PC-9 (cell line): ENCODE results near the gene LAMP5. TPM values are rescaled to one million over a fixed set of nuclear protein-coding genes. Genes with fewer than 3 reads are reported as not detected.

Source experiments
- BruUV-seq: library from RNA; stranded (reverse); fragments of 400-500 nt; replicated peaks from 2 replicates; lab custom pipeline; 2021; lab: Mats Ljungman, UMichigan
- CTCF ChIA-PET: fragments of 300-600 bp; sonication (Branson Sonifier 250); formaldehyde crosslinking; loops from one replicate; lab custom pipeline; 2022; ENCODE audit warnings: antibody characterized with exemption; lab: Charles Lee
- POLR2A ChIA-PET: fragments of 300-600 bp; sonication (Branson Sonifier 250); formaldehyde crosslinking; loops from one replicate; lab custom pipeline; 2022; ENCODE audit warnings: antibody characterized with exemption; ENCODE audit not compliant: unreplicated experiment; lab: Charles Lee
- DNase-seq, 2 experiments: peaks; one replicate each; pipeline versions ENCODE4 v3.0.0 to v3.0.0-alpha.2; 2015 to 2022; ENCODE audit warnings: mixed read lengths in 1 of 2
- H2AFZ ChIP-seq: fragments of 200-600 bp; sonication (generic); 2 replicates; pipeline ENCODE4 v1.8.1; 2017; ENCODE audit warnings: antibody characterized with exemption
- H3F3A ChIP-seq: fragments of 200-600 bp; sonication (generic); 2 replicates; pipeline ENCODE4 v1.8.1; 2017; ENCODE audit warnings: antibody characterized with exemption, mild to moderate bottlenecking, low read depth; ENCODE audit not compliant: insufficient read depth
- H3K27ac ChIP-seq: fragments of 200-600 bp; sonication (generic); 2 replicates; pipeline ENCODE4 v1.6.1; 2016; ENCODE audit warnings: mixed run types
- H3K27me3 ChIP-seq: fragments of 200-600 bp; sonication (generic); 2 replicates; pipeline ENCODE4 v1.6.1; 2016; ENCODE audit warnings: low read depth, mixed run types; ENCODE audit not compliant: insufficient read depth
- H3K36me3 ChIP-seq: fragments of 200-600 bp; sonication (generic); 2 replicates; pipeline ENCODE4 v1.6.1; 2016; ENCODE audit warnings: low read depth, mixed run types
- H3K4me1 ChIP-seq: fragments of 200-600 bp; sonication (generic); replicated peaks from 2 replicates; pipeline ENCODE4 v1.6.1; 2016; ENCODE audit warnings: mixed run types; ENCODE audit not compliant: insufficient read depth
- H3K4me2 ChIP-seq: fragments of 200-600 bp; sonication (generic); 2 replicates; pipeline ENCODE4 v1.6.1; 2017; ENCODE audit warnings: mixed run types
- H3K4me3 ChIP-seq: fragments of 200-600 bp; sonication (generic); 2 replicates; pipeline ENCODE4 v1.6.1; 2016; ENCODE audit warnings: mixed run types
- H3K79me2 ChIP-seq: fragments of 200-600 bp; sonication (generic); 2 replicates; pipeline ENCODE4 v1.6.1; 2017; ENCODE audit warnings: low read depth, mixed run types
- H3K9me2 ChIP-seq: fragments of 200-600 bp; sonication (generic); 2 replicates; pipeline ENCODE4 v1.8.1; 2017; ENCODE audit warnings: mild to moderate bottlenecking; ENCODE audit not compliant: insufficient read depth
- H3K9me3 ChIP-seq: fragments of 200-600 bp; sonication (generic); 2 replicates; pipeline ENCODE4 v1.8.1; 2016; ENCODE audit warnings: low read depth; ENCODE audit not compliant: insufficient read depth
- H4K20me1 ChIP-seq: fragments of 200-600 bp; sonication (generic); 2 replicates; pipeline ENCODE4 v1.8.1; 2017; ENCODE audit not compliant: insufficient read depth
- EZH2 ChIP-seq: fragments of 200-600 bp; sonication (generic); IDR thresholded peaks from 2 replicates; pipeline ENCODE4 v1.8.0; 2017; ENCODE audit warnings: antibody characterized with exemption, low read depth
- intact Hi-C: fragments of 100-400 bp; cut with micrococcal nuclease; formaldehyde crosslinking; loops from one replicate; pipeline ENCODE4 v1.10.0; 2022; ENCODE audit not compliant: unreplicated experiment
- total RNA-seq: library from RNA; stranded (reverse); gene quantifications from 2 replicates; pipeline ENCODE4 v1.2.3, GENCODE V29; 2021
- TF ChIP-seq, protein P1 (sequence below): fragments of 200-600 bp; sonication (generic); conservative IDR thresholded peaks from 2 replicates; pipeline ENCODE4 v1.6.1; 2017; ENCODE audit warnings: mixed run types, antibody characterized with exemption, mild to moderate bottlenecking, moderate library complexity

The LAMP5 gene
- total RNA-seq, 1 experiment from 2014 or later = not detected

- no TSS peak for BruUV-seq
- H3K4me1 ChIP-seq = no peaks in the 10 kb centered on the region
- no peak overlapping the region for H3K4me2 ChIP-seq
- no peak overlapping the region for H2AFZ ChIP-seq
- no peaks in the 10 kb centered on the region for H3K79me2 ChIP-seq
- H3K36me3 ChIP-seq = no peaks in the 10 kb centered on the region
- TF ChIP-seq, protein P1, sequence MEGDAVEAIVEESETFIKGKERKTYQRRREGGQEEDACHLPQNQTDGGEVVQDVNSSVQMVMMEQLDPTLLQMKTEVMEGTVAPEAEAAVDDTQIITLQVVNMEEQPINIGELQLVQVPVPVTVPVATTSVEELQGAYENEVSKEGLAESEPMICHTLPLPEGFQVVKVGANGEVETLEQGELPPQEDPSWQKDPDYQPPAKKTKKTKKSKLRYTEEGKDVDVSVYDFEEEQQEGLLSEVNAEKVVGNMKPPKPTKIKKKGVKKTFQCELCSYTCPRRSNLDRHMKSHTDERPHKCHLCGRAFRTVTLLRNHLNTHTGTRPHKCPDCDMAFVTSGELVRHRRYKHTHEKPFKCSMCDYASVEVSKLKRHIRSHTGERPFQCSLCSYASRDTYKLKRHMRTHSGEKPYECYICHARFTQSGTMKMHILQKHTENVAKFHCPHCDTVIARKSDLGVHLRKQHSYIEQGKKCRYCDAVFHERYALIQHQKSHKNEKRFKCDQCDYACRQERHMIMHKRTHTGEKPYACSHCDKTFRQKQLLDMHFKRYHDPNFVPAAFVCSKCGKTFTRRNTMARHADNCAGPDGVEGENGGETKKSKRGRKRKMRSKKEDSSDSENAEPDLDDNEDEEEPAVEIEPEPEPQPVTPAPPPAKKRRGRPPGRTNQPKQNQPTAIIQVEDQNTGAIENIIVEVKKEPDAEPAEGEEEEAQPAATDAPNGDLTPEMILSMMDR = no peak
- no peak for TF ChIP-seq EZH2
- no peak for DNase-seq
- H4K20me1 ChIP-seq = no peaks in the 10 kb centered on the region
- no peaks in the 10 kb centered on the region for H3F3A ChIP-seq
- CTCF ChIA-PET = no interaction called here
- no peak overlapping the region for H3K27ac ChIP-seq
- POLR2A ChIA-PET = no interaction called here
- H3K9me3 ChIP-seq = no peaks in the 10 kb centered on the region
- H3K9me2 ChIP-seq = no peaks in the 10 kb centered on the region
- intact Hi-C loops = no loop called here
- H3K27me3 ChIP-seq = peaks cover 84% of the 10 kb centered on the region
- no peak overlapping the region for H3K4me3 ChIP-seq
Measured at GRCh38 chr20:9510911-9511310, 3.5 kb upstream of the LAMP5 start.

- Histone ChIP-seq H3K79me2 (no peaks in the 10 kb centered on the region), H3K27ac (no peak overlapping the region), H4K20me1 (no peaks in the 10 kb centered on the region), H3K9me3 (no peaks in the 10 kb centered on the region), H3K4me2 (no peak overlapping the region), H3K9me2 (no peaks in the 10 kb centered on the region), H3K4me1 (no peaks in the 10 kb centered on the region), H3K36me3 (no peaks in the 10 kb centered on the region), H2AFZ (no peak overlapping the region), H3K4me3 (no peak overlapping the region), H3K27me3 (peaks cover 84% of the 10 kb centered on the region), H3F3A (no peaks in the 10 kb centered on the region)
- TF ChIP-seq, protein P1 = no peak
- TF ChIP-seq EZH2 = no peak
- ChIA-PET CTCF (no interaction called here), POLR2A (no interaction called here)
- no peak for DNase-seq
- no TSS peak for BruUV-seq
- intact Hi-C loops = no loop called here
Measured at GRCh38 chr20:9514072-9514460, 324 bp upstream of the LAMP5 start.

DNA sequence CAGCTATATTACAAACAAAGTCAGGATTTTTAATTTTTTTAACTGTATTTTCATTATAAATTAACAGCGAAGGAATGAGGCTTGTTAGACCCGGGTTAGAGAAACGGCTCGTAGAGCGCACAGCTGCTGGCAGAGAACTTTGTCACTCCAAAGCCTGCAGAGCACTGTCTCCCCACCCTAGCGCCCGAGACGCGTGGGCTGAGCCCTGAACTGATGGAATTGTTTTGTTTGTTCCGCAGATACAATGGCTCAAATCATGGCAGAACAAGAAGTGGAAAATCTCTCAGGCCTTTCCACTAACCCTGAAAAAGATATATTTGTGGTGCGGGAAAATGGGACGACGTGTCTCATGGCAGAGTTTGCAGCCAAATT is 810 bp downstream of the LAMP5 start:
- Histone ChIP-seq H3K27me3 (peaks cover 82% of the 10 kb centered on the region), H3K36me3 (no peaks in the 10 kb centered on the region), H3K4me2 (no peak overlapping the region), H4K20me1 (no peaks in the 10 kb centered on the region), H3K4me3 (no peak overlapping the region), H3K9me3 (no peaks in the 10 kb centered on the region), H3K27ac (no peak overlapping the region), H3K4me1 (no peaks in the 10 kb centered on the region), H2AFZ (no peak overlapping the region), H3F3A (no peaks in the 10 kb centered on the region), H3K79me2 (no peaks in the 10 kb centered on the region), H3K9me2 (no peaks in the 10 kb centered on the region)
- no peak for TF ChIP-seq EZH2
- TF ChIP-seq, protein P1 = no peak
- ChIA-PET POLR2A (no interaction called here), CTCF (no interaction called here)
- no TSS peak for BruUV-seq
- intact Hi-C loops = no loop called here
- no peak for DNase-seq
